B cell (primary cell): ENCODE measurements around the gene ABLIM3. TPM values are rescaled to one million over a fixed set of nuclear protein-coding genes. Genes with fewer than 3 reads are reported as not detected.

Experiments
- ATAC-seq: fragments of 200-7000 bp; cut with Tn5 transposase; one replicate; pipeline ENCODE4 v1.10.0; 2021; ENCODE audit warnings: low read depth, mild to moderate bottlenecking, moderate number of reproducible peaks, moderate library complexity
- CTCF ChIA-PET: fragments of 350-600 bp; sonication (Branson Sonifier 250); formaldehyde crosslinking; loops from one replicate; lab custom pipeline; 2021; ENCODE audit warnings: antibody characterized with exemption, inconsistent platforms; lab: Charles Lee
- POLR2A ChIA-PET: fragments of 350-600 bp; sonication (Branson Sonifier 250); formaldehyde crosslinking; loops from one replicate; lab custom pipeline; 2021; ENCODE audit warnings: antibody characterized with exemption; lab: Charles Lee
- DNase-seq: peaks from one replicate; pipeline ENCODE4 v3.0.0; 2013
- H2AFZ ChIP-seq: 2 replicates; pipeline ENCODE4 v1.6.1; 2012; ENCODE audit warnings: mild to moderate bottlenecking, low read depth, low read length; ENCODE audit not compliant: insufficient read depth, poor library complexity, severe bottlenecking
- H3K27ac ChIP-seq, 2 donors: 1 replicate in 1 of 2; 2 replicates in 1 of 2; pipeline ENCODE4 v1.5.1; 2012 to 2013; ENCODE audit warnings: low read length in 2 of 2, mild to moderate bottlenecking in 2 of 2, moderate library complexity in 1 of 2
- H3K27me3 ChIP-seq, 4 experiments: fragments of 200-600 bp in 1 of 4; sonication (generic) in 1 of 4; replicated peaks in 1 of 4; 1 replicate in 2 of 4; 2 replicates in 2 of 4; pipeline versions ENCODE4 v1.6.1 to v1.7.0; 2013 to 2016; ENCODE audit warnings: low read length in 3 of 4, mild to moderate bottlenecking in 2 of 4, mixed read lengths in 1 of 4, moderate library complexity in 1 of 4; ENCODE audit not compliant: insufficient read depth in 4 of 4, control insufficient read depth in 3 of 4; ENCODE audit errors: control extremely low read depth in 1 of 4
- H3K36me3 ChIP-seq, 2 experiments: replicated peaks in 1 of 2; 1 replicate in 1 of 2; 2 replicates in 1 of 2; pipeline versions ENCODE4 v1.6.1 to v1.7.1; 2013; ENCODE audit warnings: low read length in 1 of 2; ENCODE audit not compliant: insufficient read depth in 2 of 2, control insufficient read depth in 1 of 2; ENCODE audit errors: control extremely low read depth in 1 of 2, extremely low read depth in 1 of 2
- H3K4me1 ChIP-seq, 2 donors: fragments of 200-600 bp in 1 of 2; sonication (generic) in 1 of 2; 1 replicate in 1 of 2; 2 replicates in 1 of 2; pipeline versions ENCODE4 v1.5.1 to v1.6.1; 2013 to 2017; ENCODE audit warnings: low read length in 2 of 2; ENCODE audit not compliant: control insufficient read depth in 2 of 2, insufficient read depth in 2 of 2
- H3K4me2 ChIP-seq: replicated peaks from 2 replicates; pipeline ENCODE3; 2012; ENCODE audit warnings: mild to moderate bottlenecking, low read depth, low read length; ENCODE audit not compliant: poor library complexity, severe bottlenecking
- H3K4me3 ChIP-seq, 5 experiments: fragments of 200-600 bp in 1 of 5; sonication (generic) in 1 of 5; 1 replicate in 3 of 5; 2 replicates in 2 of 5; pipeline versions ENCODE4 v1.5.1 to v1.7.0; 2011 to 2016; ENCODE audit warnings: low read length in 4 of 5, mild to moderate bottlenecking in 4 of 5, low read depth in 2 of 5, control low read depth in 1 of 5, moderate library complexity in 1 of 5; ENCODE audit not compliant: insufficient read depth in 1 of 5; ENCODE audit errors: control extremely low read depth in 1 of 5, extremely low read depth in 1 of 5
- H3K79me2 ChIP-seq: fragments of 200-600 bp; sonication (generic); one replicate; pipeline ENCODE4 v1.6.0; 2016; ENCODE audit warnings: low read length; ENCODE audit not compliant: control insufficient read depth, insufficient read depth
- H3K9ac ChIP-seq: fragments of 200-600 bp; sonication (generic); 2 replicates; pipeline ENCODE4 v1.6.1; 2017; ENCODE audit warnings: mild to moderate bottlenecking, low read length, moderate library complexity
- H3K9me3 ChIP-seq, 3 donors: one replicate each; pipeline versions ENCODE4 v1.6.1 to v1.7.1; 2013; ENCODE audit warnings: low read length in 2 of 3; ENCODE audit not compliant: control insufficient read depth in 2 of 3, insufficient read depth in 1 of 3; ENCODE audit errors: control extremely low read depth in 1 of 3
- H4K20me1 ChIP-seq: 2 replicates; pipeline ENCODE4 v1.6.0; 2012; ENCODE audit warnings: mild to moderate bottlenecking, low read length; ENCODE audit not compliant: insufficient read depth, control insufficient read depth, poor library complexity, severe bottlenecking
- H3K27ac Mint-ChIP-seq: one replicate; pipeline ENCODE4 v1.8.0; 2021; ENCODE audit warnings: mixed read lengths
- H3K27me3 Mint-ChIP-seq: one replicate; pipeline ENCODE4 v1.8.0; 2021; ENCODE audit warnings: mixed read lengths
- H3K4me1 Mint-ChIP-seq: one replicate; pipeline ENCODE4 v1.8.0; 2021; ENCODE audit warnings: mixed read lengths
- H3K4me3 Mint-ChIP-seq: one replicate; pipeline ENCODE4 v1.8.0; 2021; ENCODE audit warnings: mixed read lengths
- H3K9me3 Mint-ChIP-seq: one replicate; pipeline ENCODE4 v1.8.0; 2022; ENCODE audit warnings: mixed read lengths; ENCODE audit not compliant: insufficient read depth
- EZH2 ChIP-seq: IDR thresholded peaks from 2 replicates; pipeline ENCODE4 v1.6.1; 2012; ENCODE audit warnings: borderline replicate concordance, low read depth, mild to moderate bottlenecking, moderate library complexity, low read length; ENCODE audit not compliant: insufficient read depth, poor library complexity, severe bottlenecking
- WGBS: methylation state at CpG from one replicate; pipeline ENCODE4 v1.1.5; 2013; ENCODE audit warnings: missing lambda C conversion rate; ENCODE audit not compliant: insufficient coverage; 5-methylcytosine and 5-hydroxymethylcytosine counted together
- intact Hi-C: fragments of 100-400 bp; cut with micrococcal nuclease; formaldehyde crosslinking; loops from one replicate; pipeline ENCODE4 v1.10.0; 2022
- polyA plus RNA-seq: library from polyadenylated mRNA; depleted of rRNA; stranded (reverse); fragments of >200 nt; gene quantifications from 2 replicates; pipeline ENCODE4 v1.2.3, GENCODE V29; 2012
- total RNA-seq, 2 donors: library from RNA; stranded (reverse); fragments of 120-200 nt in 1 of 2; gene quantifications; 1 replicate in 1 of 2; 2 replicates in 1 of 2; pipeline versions ENCODE4 v1.2.3 to v1.2.4, GENCODE V29; 2013 to 2022
- TF ChIP-seq, protein P1 (sequence below): fragments of 200-600 bp; IDR thresholded peaks from one replicate; pipeline ENCODE4 v1.8.0; 2022; ENCODE audit warnings: antibody characterized with exemption, mild to moderate bottlenecking

The ABLIM3 gene
- total and polyA plus RNA-seq, 2 donors (not counting 1 experiment from before 2014, with no cell fraction given), result not detected

- no peaks in the 10 kb centered on the region for H3K79me2 ChIP-seq
- peaks cover 2 to 13% (median 8%) of the 10 kb centered on the region in 3 donors for H3K9me3 ChIP-seq
- no peak overlapping the region for H3K4me3 ChIP-seq
- Mint-ChIP-seq H3K9me3 (peaks cover 19% of the 10 kb centered on the region), H3K4me1 (no peaks in the 10 kb centered on the region), H3K4me3 (no peak overlapping the region), H3K27me3 (peaks cover 5% of the 10 kb centered on the region), H3K27ac (no peak overlapping the region)
- H3K9ac ChIP-seq, result no peak overlapping the region
- H2AFZ ChIP-seq, result no peak overlapping the region
- DNase-seq (no peak), ATAC-seq (no peak)
- H3K4me1 ChIP-seq, result no peaks in the 10 kb centered on the region
- ChIA-PET CTCF (no interaction called here), POLR2A (no interaction called here)
- H3K36me3 ChIP-seq, result no peaks in the 10 kb centered on the region
- TF ChIP-seq, protein P1, sequence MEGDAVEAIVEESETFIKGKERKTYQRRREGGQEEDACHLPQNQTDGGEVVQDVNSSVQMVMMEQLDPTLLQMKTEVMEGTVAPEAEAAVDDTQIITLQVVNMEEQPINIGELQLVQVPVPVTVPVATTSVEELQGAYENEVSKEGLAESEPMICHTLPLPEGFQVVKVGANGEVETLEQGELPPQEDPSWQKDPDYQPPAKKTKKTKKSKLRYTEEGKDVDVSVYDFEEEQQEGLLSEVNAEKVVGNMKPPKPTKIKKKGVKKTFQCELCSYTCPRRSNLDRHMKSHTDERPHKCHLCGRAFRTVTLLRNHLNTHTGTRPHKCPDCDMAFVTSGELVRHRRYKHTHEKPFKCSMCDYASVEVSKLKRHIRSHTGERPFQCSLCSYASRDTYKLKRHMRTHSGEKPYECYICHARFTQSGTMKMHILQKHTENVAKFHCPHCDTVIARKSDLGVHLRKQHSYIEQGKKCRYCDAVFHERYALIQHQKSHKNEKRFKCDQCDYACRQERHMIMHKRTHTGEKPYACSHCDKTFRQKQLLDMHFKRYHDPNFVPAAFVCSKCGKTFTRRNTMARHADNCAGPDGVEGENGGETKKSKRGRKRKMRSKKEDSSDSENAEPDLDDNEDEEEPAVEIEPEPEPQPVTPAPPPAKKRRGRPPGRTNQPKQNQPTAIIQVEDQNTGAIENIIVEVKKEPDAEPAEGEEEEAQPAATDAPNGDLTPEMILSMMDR, result no peak
- TF ChIP-seq EZH2, result no peak
- no peaks in the 10 kb centered on the region for H4K20me1 ChIP-seq
- H3K4me2 ChIP-seq, result no peak overlapping the region
- intact Hi-C loops, result no loop called here
- H3K27me3 ChIP-seq, result no peaks in the 10 kb centered on the region
- H3K27ac ChIP-seq, result no peak overlapping the region
Measured at GRCh38 chr5:149100331-149100730, 41.0 kb upstream of the ABLIM3 start.

- Histone ChIP-seq H3K9me3 (no peaks in the 10 kb centered on the region), H3K27me3 (no peaks in the 10 kb centered on the region), H3K4me1 (no peaks in the 10 kb centered on the region), H2AFZ (no peak overlapping the region), H3K4me2 (no peak overlapping the region), H3K36me3 (no peaks in the 10 kb centered on the region), H3K79me2 (no peaks in the 10 kb centered on the region), H3K4me3 (no peak overlapping the region), H4K20me1 (no peaks in the 10 kb centered on the region), H3K27ac (no peak overlapping the region), H3K9ac (no peak overlapping the region)
- intact Hi-C loops, result no loop called here
- no peak for ATAC-seq
- POLR2A ChIA-PET, result no interaction called here
- Mint-ChIP-seq H3K4me3 (no peak overlapping the region), H3K27ac (no peak overlapping the region), H3K9me3 (no peaks in the 10 kb centered on the region), H3K4me1 (no peaks in the 10 kb centered on the region), H3K27me3 (peaks cover 4% of the 10 kb centered on the region)
- CTCF ChIA-PET, result interaction anchor here (1.1 kb wide), 1 partner anchor 13 kb away, joined by 3 read pairs; no protein-coding TSS in a partner anchor
- WGBS, result no CpG with 5 or more reads among the region's 2 CpGs
- DNase-seq, result no peak
- TF ChIP-seq, protein P1, result no peak
- no peak for TF ChIP-seq EZH2
Measured at GRCh38 chr5:149108651-149109280, 32.5 kb upstream of the ABLIM3 start.
